Endodermal cell (in vitro differentiated cells): ENCODE data around the gene FBXL2. TPM values are rescaled to one million over a fixed set of nuclear protein-coding genes. Genes with fewer than 3 reads are reported as not detected.

Source experiments
- DNase-seq: peaks from one replicate; pipeline ENCODE4 v3.0.0-alpha.2; 2017
- H3K27ac ChIP-seq: 2 replicates; pipeline ENCODE4 v1.5.1; 2013; ENCODE audit warnings: mild to moderate bottlenecking, low read depth, low read length, moderate library complexity
- H3K27me3 ChIP-seq: 2 replicates; pipeline ENCODE4 v1.6.1; 2013; ENCODE audit warnings: mild to moderate bottlenecking, low read length, moderate library complexity; ENCODE audit not compliant: insufficient read depth, control insufficient read depth, poor library complexity, severe bottlenecking
- H3K36me3 ChIP-seq: 2 replicates; pipeline ENCODE4 v1.7.0; 2013; ENCODE audit warnings: mild to moderate bottlenecking, low read length, moderate library complexity; ENCODE audit not compliant: control insufficient read depth, insufficient read depth
- H3K4me1 ChIP-seq: one replicate; pipeline ENCODE4 v1.7.0; 2013; ENCODE audit warnings: low read length; ENCODE audit not compliant: control insufficient read depth, insufficient read depth
- H3K4me3 ChIP-seq: 2 replicates; pipeline ENCODE4 v1.5.1; 2013; ENCODE audit warnings: mild to moderate bottlenecking, low read length, moderate library complexity
- H3K9ac ChIP-seq: 2 replicates; pipeline ENCODE4 v1.6.1; 2013; ENCODE audit warnings: mild to moderate bottlenecking, low read length, moderate library complexity; ENCODE audit not compliant: poor library complexity, severe bottlenecking; ENCODE audit errors: extremely low read depth
- H3K9me3 ChIP-seq: 2 replicates; pipeline ENCODE4 v1.6.1; 2013; ENCODE audit warnings: mild to moderate bottlenecking, low read length, moderate library complexity; ENCODE audit not compliant: control insufficient read depth
- H3K27ac Mint-ChIP-seq: 2 replicates; pipeline ENCODE4 v1.8.0; 2020; ENCODE audit warnings: mixed read lengths
- H3K27me3 Mint-ChIP-seq: 2 replicates; pipeline ENCODE4 v1.8.0; 2021; ENCODE audit warnings: mild to moderate bottlenecking, mixed read lengths; ENCODE audit not compliant: insufficient read depth
- H3K36me3 Mint-ChIP-seq: 2 replicates; pipeline ENCODE4 v1.8.0; 2020; ENCODE audit warnings: low read depth, mixed read lengths
- H3K4me1 Mint-ChIP-seq: 2 replicates; pipeline ENCODE4 v1.8.0; 2020; ENCODE audit warnings: mixed read lengths
- H3K4me3 Mint-ChIP-seq: 2 replicates; pipeline ENCODE4 v1.8.0; 2020; ENCODE audit warnings: mild to moderate bottlenecking, moderate library complexity, mixed read lengths
- H3K9me3 Mint-ChIP-seq: 2 replicates; pipeline ENCODE4 v1.8.0; 2020; ENCODE audit warnings: mild to moderate bottlenecking, mixed read lengths
- WGBS, 2 experiments: methylation state at CpG; one replicate each; pipeline versions ENCODE4 v1.1.5 to v1.1.7; 2013; ENCODE audit warnings: missing lambda C conversion rate in 2 of 2, mixed read lengths in 1 of 2; ENCODE audit not compliant: insufficient coverage in 1 of 2, insufficient read length in 1 of 2; 5-methylcytosine and 5-hydroxymethylcytosine counted together
- total RNA-seq, 2 donors: library from RNA; stranded (reverse); fragmentation: NEBNext Ultra II Directional in 1 of 2; extraction: Animal tissue kit (Norgen Biotek cat#: 25700) in 1 of 2; gene quantifications; 2 replicates in 1 of 2; 3 replicates in 1 of 2; pipeline ENCODE4 v1.2.1, GENCODE V29; 2021
- TF ChIP-seq, protein P1 (sequence below): fragments of 200-600 bp; sonication (generic); conservative IDR thresholded peaks from 2 replicates; pipeline ENCODE4 v1.5.0; 2021; ENCODE audit warnings: antibody characterized with exemption, mild to moderate bottlenecking

The FBXL2 gene
- total RNA-seq, 2 donors from 2014 or later, result 12.4 to 18.2 TPM

GRCh38 chr3:33391255-33391995 lies 114.2 kb downstream of the FBXL2 start:
- DNase-seq, result no peak
- Mint-ChIP-seq H3K36me3 (peaks cover 73% of the 10 kb centered on the region), H3K4me3 (no peak overlapping the region), H3K4me1 (no peaks in the 10 kb centered on the region), H3K9me3 (no peaks in the 10 kb centered on the region), H3K27ac (no peak overlapping the region), H3K27me3 (no peaks in the 10 kb centered on the region)
- Histone ChIP-seq H3K9me3 (no peaks in the 10 kb centered on the region), H3K36me3 (peaks cover 92% of the 10 kb centered on the region), H3K27ac (no peak overlapping the region), H3K9ac (no peak overlapping the region), H3K4me1 (no peaks in the 10 kb centered on the region), H3K4me3 (no peak overlapping the region), H3K27me3 (no peaks in the 10 kb centered on the region)
- WGBS, 2 experiments, result 93 to 94% methylated on average over 6 to 8 of the region's 8 CpGs
- TF ChIP-seq, protein P1, sequence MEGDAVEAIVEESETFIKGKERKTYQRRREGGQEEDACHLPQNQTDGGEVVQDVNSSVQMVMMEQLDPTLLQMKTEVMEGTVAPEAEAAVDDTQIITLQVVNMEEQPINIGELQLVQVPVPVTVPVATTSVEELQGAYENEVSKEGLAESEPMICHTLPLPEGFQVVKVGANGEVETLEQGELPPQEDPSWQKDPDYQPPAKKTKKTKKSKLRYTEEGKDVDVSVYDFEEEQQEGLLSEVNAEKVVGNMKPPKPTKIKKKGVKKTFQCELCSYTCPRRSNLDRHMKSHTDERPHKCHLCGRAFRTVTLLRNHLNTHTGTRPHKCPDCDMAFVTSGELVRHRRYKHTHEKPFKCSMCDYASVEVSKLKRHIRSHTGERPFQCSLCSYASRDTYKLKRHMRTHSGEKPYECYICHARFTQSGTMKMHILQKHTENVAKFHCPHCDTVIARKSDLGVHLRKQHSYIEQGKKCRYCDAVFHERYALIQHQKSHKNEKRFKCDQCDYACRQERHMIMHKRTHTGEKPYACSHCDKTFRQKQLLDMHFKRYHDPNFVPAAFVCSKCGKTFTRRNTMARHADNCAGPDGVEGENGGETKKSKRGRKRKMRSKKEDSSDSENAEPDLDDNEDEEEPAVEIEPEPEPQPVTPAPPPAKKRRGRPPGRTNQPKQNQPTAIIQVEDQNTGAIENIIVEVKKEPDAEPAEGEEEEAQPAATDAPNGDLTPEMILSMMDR, result no peak

GRCh38 chr3:33392144-33392543 lies 114.9 kb downstream of the FBXL2 start:
- Mint-ChIP-seq H3K36me3 (peaks cover 75% of the 10 kb centered on the region), H3K27me3 (no peaks in the 10 kb centered on the region), H3K4me3 (no peak overlapping the region), H3K4me1 (no peaks in the 10 kb centered on the region), H3K27ac (no peak overlapping the region), H3K9me3 (no peaks in the 10 kb centered on the region)
- WGBS, 2 experiments, result 94 to 96% methylated on average over 3 to 4 of the region's 4 CpGs
- no peak for DNase-seq
- Histone ChIP-seq H3K9ac (no peak overlapping the region), H3K36me3 (peaks cover 92% of the 10 kb centered on the region), H3K4me3 (no peak overlapping the region), H3K4me1 (no peaks in the 10 kb centered on the region), H3K27me3 (no peaks in the 10 kb centered on the region), H3K9me3 (no peaks in the 10 kb centered on the region), H3K27ac (no peak overlapping the region)
- TF ChIP-seq, protein P1, result no peak

DNA sequence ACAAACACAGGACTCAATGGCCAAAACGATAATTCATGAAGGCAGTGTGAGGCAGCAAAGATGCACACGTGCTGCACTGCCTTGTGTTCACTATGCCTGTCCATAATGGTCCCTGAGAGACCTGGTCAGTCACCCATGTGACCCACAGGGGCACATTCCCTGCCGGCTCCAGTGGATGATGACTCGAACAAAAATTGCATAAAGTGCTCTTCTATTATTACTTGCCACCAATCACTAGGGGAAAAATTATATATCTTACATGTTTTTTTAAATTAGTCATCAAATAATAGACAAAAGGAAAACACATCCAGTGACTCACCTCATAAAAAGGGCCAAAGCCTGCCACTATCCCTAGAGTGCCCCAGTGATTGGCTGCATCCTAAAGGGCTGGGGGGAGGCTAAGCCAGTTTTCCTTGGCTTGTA lies 115.5 kb downstream of the FBXL2 start:
- no peaks in the 10 kb centered on the region for H3K4me1 ChIP-seq
- no peaks in the 10 kb centered on the region for H3K4me1 Mint-ChIP-seq
- H3K9ac ChIP-seq, result no peak overlapping the region
- TF ChIP-seq, protein P1, result no peak
- no peak overlapping the region for H3K4me3 Mint-ChIP-seq
- H3K4me3 ChIP-seq, result no peak overlapping the region
- H3K27ac ChIP-seq, result no peak overlapping the region
- H3K36me3 Mint-ChIP-seq, result peaks cover 78% of the 10 kb centered on the region
- no peak overlapping the region for H3K27ac Mint-ChIP-seq
- H3K9me3 ChIP-seq, result no peaks in the 10 kb centered on the region
- DNase-seq, result no peak
- WGBS, 2 experiments, result 81 to 93% methylated on average over 4 of the region's 4 CpGs
- no peaks in the 10 kb centered on the region for H3K9me3 Mint-ChIP-seq
- peaks cover 94% of the 10 kb centered on the region for H3K36me3 ChIP-seq
- no peaks in the 10 kb centered on the region for H3K27me3 ChIP-seq
- H3K27me3 Mint-ChIP-seq, result no peaks in the 10 kb centered on the region
